Smooth muscle cell (in vitro differentiated cells): Measurements from ENCODE around the gene FPR2. TPM values are rescaled to one million over a fixed set of nuclear protein-coding genes. Genes with fewer than 3 reads are reported as not detected.

ENCODE experiments used
- DNase-seq: peaks from one replicate; lab custom pipeline; 2025; ENCODE audit not compliant: unreplicated experiment; lab: John Stamatoyannopoulos, UW
- H2AFZ ChIP-seq: fragments of 200-600 bp; sonication (generic); 2 replicates; pipeline ENCODE4 v1.6.0; 2016; ENCODE audit warnings: antibody characterized with exemption, low read depth, mild to moderate bottlenecking
- H3F3A ChIP-seq: fragments of 200-600 bp; sonication (generic); 2 replicates; pipeline ENCODE4 v1.6.0; 2017; ENCODE audit warnings: antibody characterized with exemption, low read depth
- H3K27ac ChIP-seq: fragments of 200-600 bp; sonication (generic); 2 replicates; pipeline ENCODE4 v1.5.1; 2016; ENCODE audit warnings: low read depth, mild to moderate bottlenecking
- H3K27me3 ChIP-seq: fragments of 200-600 bp; sonication (generic); 2 replicates; pipeline ENCODE4 v1.6.1; 2016; ENCODE audit warnings: low read depth, mild to moderate bottlenecking
- H3K36me3 ChIP-seq: fragments of 200-600 bp; sonication (generic); 2 replicates; pipeline ENCODE4 v1.5.1; 2016; ENCODE audit warnings: low read depth
- H3K4me1 ChIP-seq: fragments of 200-600 bp; sonication (generic); 2 replicates; pipeline ENCODE4 v1.5.1; 2016; ENCODE audit warnings: low read depth
- H3K4me2 ChIP-seq: fragments of 200-600 bp; sonication (generic); 2 replicates; pipeline ENCODE4 v1.6.0; 2016; ENCODE audit warnings: mild to moderate bottlenecking
- H3K4me3 ChIP-seq: fragments of 200-600 bp; sonication (generic); 2 replicates; pipeline ENCODE4 v1.5.1; 2016; ENCODE audit warnings: mild to moderate bottlenecking
- H3K79me2 ChIP-seq: fragments of 200-600 bp; sonication (generic); 2 replicates; pipeline ENCODE4 v1.6.0; 2016; ENCODE audit warnings: low read depth, mild to moderate bottlenecking
- H3K9ac ChIP-seq: fragments of 200-600 bp; sonication (generic); 2 replicates; pipeline ENCODE4 v1.6.0; 2016; ENCODE audit warnings: low read depth
- H3K9me3 ChIP-seq: fragments of 200-600 bp; sonication (generic); replicated peaks from 2 replicates; pipeline ENCODE4 v1.5.1; 2016; ENCODE audit warnings: low read depth
- H4K20me1 ChIP-seq: fragments of 200-600 bp; sonication (generic); 2 replicates; pipeline ENCODE4 v1.6.0; 2016; ENCODE audit warnings: low read depth
- CTCF ChIP-seq: fragments of 200-600 bp; sonication (generic); IDR thresholded peaks from 2 replicates; pipeline ENCODE4 v1.5.1; 2017; ENCODE audit warnings: borderline replicate concordance, mild to moderate bottlenecking, antibody characterized with exemption; ENCODE audit not compliant: insufficient read depth, poor library complexity, severe bottlenecking
- WGBS: methylation state at CpG from one replicate; pipeline ENCODE4 v1.1.7; 2016; ENCODE audit warnings: low lambda C conversion rate; 5-methylcytosine and 5-hydroxymethylcytosine counted together
- polyA plus RNA-seq: library from polyadenylated mRNA; unstranded; fragments of >200 nt; fragmentation: Nextera tagmentation; extraction: Ambion mirVana; gene quantifications from 2 replicates; pipeline ENCODE4 v1.2.1, GENCODE V29; 2016
- total RNA-seq: library from RNA; depleted of rRNA; stranded (reverse); fragments of >200 nt; gene quantifications from 2 replicates; pipeline ENCODE4 v1.2.3, GENCODE V29; 2014

FPR2 gene
- total and polyA plus RNA-seq, 2 experiments from 2014 or later: not detected

DNA sequence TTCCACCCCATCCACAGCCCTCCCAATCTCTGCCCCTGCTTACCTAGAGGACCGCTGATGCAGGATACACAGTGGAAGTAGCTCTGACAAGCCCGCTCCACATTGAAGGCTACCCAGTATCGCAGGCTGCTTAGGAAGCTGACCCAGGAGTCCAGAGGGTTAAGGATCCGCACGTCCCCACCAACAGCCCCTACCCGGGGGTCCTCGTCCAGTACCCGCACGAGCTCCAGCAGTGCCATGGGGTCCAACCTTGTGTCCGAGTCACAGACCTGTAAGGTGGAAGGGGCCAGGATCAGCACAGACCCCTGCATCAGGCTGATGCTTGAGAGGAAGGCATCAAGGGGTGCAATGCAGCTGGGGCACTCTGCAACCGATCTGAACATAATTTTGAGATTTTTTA, 44.1 kb upstream of the FPR2 start:
- 91% methylated on average over 11 of the region's 11 CpGs for WGBS
- Histone ChIP-seq H3K4me3 (no peak overlapping the region), H3K79me2 (no peaks in the 10 kb centered on the region), H3K9ac (no peak overlapping the region), H3F3A (peaks cover 5% of the 10 kb centered on the region), H4K20me1 (no peaks in the 10 kb centered on the region), H3K9me3 (no peaks in the 10 kb centered on the region), H3K4me2 (no peak overlapping the region), H3K27ac (no peak overlapping the region), H2AFZ (no peak overlapping the region), H3K27me3 (peaks cover 57% of the 10 kb centered on the region), H3K36me3 (no peaks in the 10 kb centered on the region), H3K4me1 (no peaks in the 10 kb centered on the region)
- no peak for DNase-seq
- no peak for TF ChIP-seq CTCF

DNA sequence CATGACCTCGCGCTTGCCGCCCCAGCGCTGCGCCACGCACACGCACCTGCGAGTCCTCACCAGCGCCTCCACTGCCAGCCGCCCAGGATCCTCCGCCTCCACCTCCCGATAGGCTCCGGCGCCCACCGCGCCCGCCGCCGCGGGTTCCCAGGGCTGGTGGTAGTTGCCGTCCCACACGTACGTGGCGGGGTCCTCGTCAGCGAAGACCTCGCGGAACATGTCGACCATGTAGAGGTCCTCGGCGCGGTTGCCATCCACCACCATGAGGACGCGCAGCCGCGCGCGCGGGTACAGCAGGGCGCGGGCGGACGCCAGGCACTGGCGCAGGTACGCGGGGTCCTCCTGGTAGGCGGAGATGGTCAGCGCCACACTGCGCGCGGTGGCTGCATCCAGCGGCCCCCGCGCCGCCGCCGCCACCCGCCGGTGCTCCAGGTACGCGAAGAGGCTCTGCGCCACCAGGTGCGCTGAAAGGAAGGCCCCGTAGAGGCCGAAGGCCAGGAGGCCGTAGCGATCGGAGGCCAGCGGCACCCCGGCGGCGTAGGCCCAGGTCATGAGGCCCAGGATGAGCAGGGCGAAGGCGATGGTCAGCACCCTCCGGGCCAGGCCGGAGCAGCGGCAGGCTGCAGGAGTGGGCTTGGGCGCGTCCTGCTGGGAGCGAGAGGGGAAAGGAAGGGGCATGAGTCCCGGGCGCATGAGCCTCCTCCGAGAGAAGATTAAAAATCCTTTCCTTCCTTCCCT, 41.6 kb upstream of the FPR2 start:
- H3K9me3 ChIP-seq: no peaks in the 10 kb centered on the region
- no peaks in the 10 kb centered on the region for H3K79me2 ChIP-seq
- TF ChIP-seq CTCF: no peak
- no peak overlapping the region for H3K4me3 ChIP-seq
- H4K20me1 ChIP-seq: no peaks in the 10 kb centered on the region
- no peak for DNase-seq
- H3K4me1 ChIP-seq: no peaks in the 10 kb centered on the region
- no peaks in the 10 kb centered on the region for H3F3A ChIP-seq
- peak overlapping the region; percentile 48 for H3K4me2 ChIP-seq
- no peak overlapping the region for H2AFZ ChIP-seq
- peaks cover 70% of the 10 kb centered on the region for H3K27me3 ChIP-seq
- no peaks in the 10 kb centered on the region for H3K36me3 ChIP-seq
- H3K27ac ChIP-seq: no peak overlapping the region
- WGBS: 6% methylated on average over 65 of the region's 83 CpGs
- no peak overlapping the region for H3K9ac ChIP-seq

GRCh38 chr19:51721905-51722304, 39.1 kb upstream of the FPR2 start:
- no peaks in the 10 kb centered on the region for H3K9me3 ChIP-seq
- H3K4me3 ChIP-seq: no peak overlapping the region
- H3K9ac ChIP-seq: no peak overlapping the region
- no peaks in the 10 kb centered on the region for H3F3A ChIP-seq
- H3K27me3 ChIP-seq: peaks cover 67% of the 10 kb centered on the region
- no peaks in the 10 kb centered on the region for H3K36me3 ChIP-seq
- 81% methylated on average over 7 of the region's 7 CpGs for WGBS
- no peak overlapping the region for H3K27ac ChIP-seq
- no peaks in the 10 kb centered on the region for H3K4me1 ChIP-seq
- no peak overlapping the region for H2AFZ ChIP-seq
- no peak overlapping the region for H3K4me2 ChIP-seq
- H3K79me2 ChIP-seq: no peaks in the 10 kb centered on the region
- TF ChIP-seq CTCF: no peak
- no peak for DNase-seq
- no peaks in the 10 kb centered on the region for H4K20me1 ChIP-seq

GRCh38 chr19:51722492-51722891, 38.5 kb upstream of the FPR2 start:
- Histone ChIP-seq H3K36me3 (no peaks in the 10 kb centered on the region), H3K9me3 (no peaks in the 10 kb centered on the region), H2AFZ (no peak overlapping the region), H3K27me3 (peaks cover 61% of the 10 kb centered on the region), H4K20me1 (no peaks in the 10 kb centered on the region), H3K9ac (no peak overlapping the region), H3K27ac (no peak overlapping the region), H3F3A (no peaks in the 10 kb centered on the region), H3K79me2 (no peaks in the 10 kb centered on the region), H3K4me3 (no peak overlapping the region), H3K4me1 (no peaks in the 10 kb centered on the region), H3K4me2 (no peak overlapping the region)
- DNase-seq: no peak
- TF ChIP-seq CTCF: no peak
- WGBS: 79% methylated on average over 2 of the region's 2 CpGs
